GM23248 (cell line): Measurements from ENCODE around the gene ZNF425.

Experiments used
- EZH2 ChIP-seq: fragments of 200-600 bp; sonication (generic); IDR thresholded peaks from 2 replicates; pipeline ENCODE4 v1.6.1; 2018; ENCODE audit warnings: antibody characterized with exemption, mild to moderate bottlenecking; ENCODE audit not compliant: insufficient read depth, poor library complexity, severe bottlenecking
- EZH2phosphoT487 ChIP-seq: fragments of 200-600 bp; sonication (generic); IDR thresholded peaks from 2 replicates; pipeline ENCODE4 v1.6.1; 2018; ENCODE audit warnings: antibody characterized with exemption, moderate library complexity, mild to moderate bottlenecking, low read depth; ENCODE audit not compliant: insufficient read depth

DNA sequence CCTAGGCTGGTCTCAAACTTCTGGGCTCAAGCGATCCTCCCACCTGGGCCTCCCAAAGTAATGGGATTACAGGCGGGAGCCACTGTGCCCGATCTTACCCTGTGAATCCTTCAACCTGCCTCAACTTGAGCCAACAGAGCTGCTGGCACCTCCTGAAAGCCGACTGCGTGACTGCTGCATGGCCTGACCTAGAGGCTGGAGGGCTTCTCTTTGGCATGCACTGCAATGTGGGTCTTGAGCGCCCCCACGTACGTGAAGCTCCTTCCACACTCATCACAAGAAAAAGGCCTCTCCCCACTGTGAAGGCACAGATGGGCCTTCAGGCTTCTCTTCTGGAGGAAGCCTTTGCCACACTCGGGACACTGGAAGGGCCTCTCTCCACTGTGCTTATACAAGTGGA lies 22.7 kb downstream of the ZNF425 start:
- TF ChIP-seq EZH2 (no peak), EZH2phosphoT487 (no peak)
